SU-DHL-6 (cell line): ENCODE data around the gene STAMBPL1.

Experiments
- H2AFZ ChIP-seq: fragments of 200-600 bp; sonication (generic); 2 replicates; pipeline ENCODE4 v1.6.1; 2014; ENCODE audit warnings: low read depth, mild to moderate bottlenecking, moderate library complexity, mixed read lengths, antibody characterized with exemption, low read length; ENCODE audit not compliant: severe bottlenecking
- H3F3A ChIP-seq: fragments of 200-600 bp; shearing (Covaris generic); 2 replicates; pipeline ENCODE4 v1.6.0; 2016; ENCODE audit warnings: antibody characterized with exemption, mild to moderate bottlenecking; ENCODE audit not compliant: insufficient read depth
- H3K27ac ChIP-seq: fragments of 200-600 bp; sonication (generic); 2 replicates; pipeline ENCODE4 v1.5.1; 2016; ENCODE audit warnings: low read depth, mild to moderate bottlenecking, low read length, moderate library complexity, mixed read lengths
- H3K27me3 ChIP-seq: fragments of 200-600 bp; sonication (generic), shearing (Covaris generic); 2 replicates; pipeline ENCODE4 v1.6.0; 2014; ENCODE audit warnings: mild to moderate bottlenecking, low read length
- H3K36me3 ChIP-seq: fragments of 200-600 bp; sonication (generic); 2 replicates; pipeline ENCODE4 v1.6.1; 2014; ENCODE audit warnings: mild to moderate bottlenecking, low read length, mixed read lengths
- H3K4me2 ChIP-seq: fragments of 300-600, 200-600 bp; shearing (Covaris generic), sonication (generic); 2 replicates; pipeline ENCODE4 v1.6.0; 2014; ENCODE audit warnings: low read length, low read depth, mild to moderate bottlenecking; ENCODE audit not compliant: poor library complexity, severe bottlenecking
- H3K4me3 ChIP-seq: fragments of 200-600 bp; sonication (generic); 2 replicates; pipeline ENCODE4 v1.5.1; 2014; ENCODE audit warnings: antibody characterized with exemption, low read length, mild to moderate bottlenecking, mixed read lengths; ENCODE audit not compliant: insufficient read depth, poor library complexity, severe bottlenecking
- H3K79me2 ChIP-seq: fragments of 200-600 bp; sonication (generic); 2 replicates; pipeline ENCODE4 v1.6.1; 2014; ENCODE audit warnings: mild to moderate bottlenecking, low read length, moderate library complexity; ENCODE audit not compliant: insufficient read depth
- H3K9ac ChIP-seq: fragments of 200-600 bp; sonication (generic); 2 replicates; pipeline ENCODE4 v1.7.0; 2014; ENCODE audit warnings: mild to moderate bottlenecking, low read length
- H3K9me2 ChIP-seq: fragments of 200-600 bp; sonication (generic); replicated peaks from 2 replicates; pipeline ENCODE4 v1.6.1; 2014; ENCODE audit warnings: low read length; ENCODE audit not compliant: insufficient read depth
- H3K9me3 ChIP-seq: fragments of 200-600 bp; sonication (generic); 2 replicates; pipeline ENCODE4 v1.6.1; 2014; ENCODE audit warnings: low read length, mixed read lengths; ENCODE audit not compliant: insufficient read depth
- H4K20me1 ChIP-seq: fragments of 200-600 bp; sonication (generic); 2 replicates; pipeline ENCODE4 v1.6.1; 2014; ENCODE audit warnings: low read depth, mild to moderate bottlenecking, antibody characterized with exemption, low read length, moderate library complexity, mixed read lengths
- CTCF ChIP-seq: fragments of 200-600 bp; sonication (generic); IDR thresholded peaks from one replicate; pipeline ENCODE4 v1.5.1; 2017; ENCODE audit warnings: antibody characterized with exemption, mild to moderate bottlenecking, low read length, moderate library complexity; ENCODE audit not compliant: insufficient read depth, poor library complexity, severe bottlenecking
- EZH2phosphoT487 ChIP-seq: fragments of 200-600 bp; sonication (generic), shearing (Covaris generic); conservative IDR thresholded peaks from 2 replicates; pipeline ENCODE4 v1.6.1; 2018; ENCODE audit warnings: mild to moderate bottlenecking, antibody characterized with exemption, low read length, moderate library complexity, mixed read lengths

Gene STAMBPL1

GRCh38 chr10:88857831-88858230 lies 22.2 kb upstream of the STAMBPL1 start:
- no peak overlapping the region for H3K27ac ChIP-seq
- H2AFZ ChIP-seq, result no peak overlapping the region
- no peak overlapping the region for H3K9ac ChIP-seq
- no peaks in the 10 kb centered on the region for H3K36me3 ChIP-seq
- H3K27me3 ChIP-seq, result no peaks in the 10 kb centered on the region
- H4K20me1 ChIP-seq, result no peaks in the 10 kb centered on the region
- H3K4me2 ChIP-seq, result no peak overlapping the region
- H3F3A ChIP-seq, result no peaks in the 10 kb centered on the region
- TF ChIP-seq EZH2phosphoT487 (no peak), CTCF (no peak)
- H3K79me2 ChIP-seq, result no peaks in the 10 kb centered on the region
- no peak overlapping the region for H3K4me3 ChIP-seq
- H3K9me2 ChIP-seq, result no peaks in the 10 kb centered on the region
- no peaks in the 10 kb centered on the region for H3K9me3 ChIP-seq

- Histone ChIP-seq H3F3A (no peaks in the 10 kb centered on the region), H2AFZ (no peak overlapping the region), H3K79me2 (no peaks in the 10 kb centered on the region), H3K27ac (no peak overlapping the region), H3K9me2 (no peaks in the 10 kb centered on the region), H3K4me2 (no peak overlapping the region), H3K9me3 (no peaks in the 10 kb centered on the region), H3K4me3 (no peak overlapping the region), H3K27me3 (no peaks in the 10 kb centered on the region), H3K36me3 (no peaks in the 10 kb centered on the region), H4K20me1 (no peaks in the 10 kb centered on the region), H3K9ac (no peak overlapping the region)
- TF ChIP-seq EZH2phosphoT487, result no peak
- no peak for TF ChIP-seq CTCF
Measured at GRCh38 chr10:88858491-88858890, 21.6 kb upstream of the STAMBPL1 start.

- Histone ChIP-seq H4K20me1 (no peaks in the 10 kb centered on the region), H3K79me2 (no peaks in the 10 kb centered on the region)
Measured at GRCh38 chr10:88861036-88861435, 19.0 kb upstream of the STAMBPL1 start.

More at GRCh38 chr10:88861036-88861435, 19.0 kb upstream of the STAMBPL1 start:
- TF ChIP-seq EZH2phosphoT487 (no peak), CTCF (no peak)
- no peak overlapping the region for H2AFZ ChIP-seq
- no peak overlapping the region for H3K9ac ChIP-seq
- no peaks in the 10 kb centered on the region for H3K27me3 ChIP-seq
- no peaks in the 10 kb centered on the region for H3K9me3 ChIP-seq
- no peaks in the 10 kb centered on the region for H3K36me3 ChIP-seq
- no peak overlapping the region for H3K4me2 ChIP-seq
- no peak overlapping the region for H3K4me3 ChIP-seq
- H3F3A ChIP-seq, result no peaks in the 10 kb centered on the region
- no peak overlapping the region for H3K27ac ChIP-seq
- no peaks in the 10 kb centered on the region for H3K9me2 ChIP-seq
